HG02610 (cell line): Measurements from ENCODE around the gene OPN4.

Experiments
- ATAC-seq: cut with Tn5 transposase; IDR thresholded peaks from one replicate; pipeline ENCODE4 v1.9.1; 2021; ENCODE audit warnings: mild to moderate bottlenecking, moderate library complexity; ENCODE audit not compliant: unreplicated experiment

The OPN4 gene

DNA sequence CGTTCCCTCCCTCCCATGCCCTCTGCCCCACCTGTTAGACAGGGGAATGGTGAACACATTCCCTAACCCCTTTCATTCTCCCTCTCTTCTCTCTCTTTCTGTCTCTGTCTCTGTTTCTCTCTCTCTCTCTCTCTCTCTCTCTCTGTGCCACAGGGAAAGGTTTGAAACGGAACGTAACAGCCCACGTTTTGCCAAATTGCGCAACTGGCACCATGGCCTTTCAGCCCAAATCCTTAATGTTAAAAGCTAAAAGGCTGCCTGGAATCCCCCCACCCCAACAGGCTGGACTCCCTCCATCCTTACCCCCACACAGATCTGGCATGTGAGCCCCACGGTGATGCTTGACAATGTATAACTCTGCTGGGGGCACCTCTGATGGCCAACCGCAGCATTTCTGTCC lies 44.8 kb downstream of the OPN4 start:
- no peak for ATAC-seq

DNA sequence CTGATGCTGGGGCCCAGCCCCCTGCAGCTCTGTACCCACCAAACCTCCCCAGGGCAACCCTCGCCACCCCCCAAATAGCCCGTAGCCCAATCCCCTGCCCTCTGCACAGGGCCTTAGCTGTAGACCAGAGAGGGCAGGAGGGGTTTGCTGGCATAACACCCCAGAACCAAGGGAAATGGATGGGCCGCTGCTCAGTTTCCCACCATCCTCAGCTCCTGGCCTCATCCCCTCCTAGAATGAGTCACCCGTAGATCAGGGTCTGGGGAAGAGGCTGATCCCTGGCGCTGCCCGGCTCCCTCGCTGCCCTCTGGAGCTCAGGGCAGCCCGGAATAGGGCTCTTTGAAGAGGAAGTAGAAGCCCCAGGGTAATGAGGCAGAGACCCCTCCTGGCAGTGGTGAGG lies 45.2 kb downstream of the OPN4 start:
- ATAC-seq = no peak

DNA sequence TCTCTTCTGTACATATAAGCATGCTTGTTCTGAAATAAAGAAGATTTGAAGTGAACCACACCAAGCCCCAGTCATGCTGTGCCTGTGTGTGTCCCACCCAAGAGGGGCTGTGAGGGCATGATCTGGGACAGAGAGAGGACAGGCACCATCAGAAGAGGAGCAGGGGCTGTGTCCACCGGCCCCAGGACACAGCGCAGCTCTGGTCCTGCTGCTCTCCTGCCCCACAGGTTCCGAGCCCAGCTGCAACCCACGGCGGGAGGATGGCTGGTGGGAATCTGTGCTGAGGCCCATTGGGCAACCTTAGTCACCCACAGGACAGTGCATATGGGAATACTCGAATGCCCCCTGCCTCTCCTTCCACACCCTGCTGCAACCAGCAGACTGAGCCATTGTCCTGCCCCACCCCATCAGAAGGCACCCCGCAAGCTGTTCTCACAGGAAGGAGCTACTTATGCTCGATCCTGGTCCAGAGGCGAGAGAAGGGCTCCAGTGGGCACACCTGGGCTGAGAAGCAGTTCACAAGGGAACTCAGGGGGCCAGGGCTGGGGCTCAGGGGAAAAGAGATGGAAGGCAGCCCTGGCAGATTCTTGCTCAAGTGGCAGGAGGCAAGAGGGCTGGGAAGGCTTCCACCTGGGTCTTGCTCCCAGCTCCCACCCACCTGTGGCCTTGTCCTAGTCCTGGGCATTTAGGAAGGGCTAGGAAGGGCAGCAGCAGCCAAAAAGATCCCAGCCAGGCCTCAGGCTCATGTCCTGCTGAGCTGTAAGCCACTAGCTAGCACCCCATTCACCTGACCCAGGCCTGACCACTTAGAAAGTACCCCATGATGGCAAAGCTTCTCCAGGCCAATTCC lies 45.9 kb downstream of the OPN4 start:
- ATAC-seq = no peak

DNA sequence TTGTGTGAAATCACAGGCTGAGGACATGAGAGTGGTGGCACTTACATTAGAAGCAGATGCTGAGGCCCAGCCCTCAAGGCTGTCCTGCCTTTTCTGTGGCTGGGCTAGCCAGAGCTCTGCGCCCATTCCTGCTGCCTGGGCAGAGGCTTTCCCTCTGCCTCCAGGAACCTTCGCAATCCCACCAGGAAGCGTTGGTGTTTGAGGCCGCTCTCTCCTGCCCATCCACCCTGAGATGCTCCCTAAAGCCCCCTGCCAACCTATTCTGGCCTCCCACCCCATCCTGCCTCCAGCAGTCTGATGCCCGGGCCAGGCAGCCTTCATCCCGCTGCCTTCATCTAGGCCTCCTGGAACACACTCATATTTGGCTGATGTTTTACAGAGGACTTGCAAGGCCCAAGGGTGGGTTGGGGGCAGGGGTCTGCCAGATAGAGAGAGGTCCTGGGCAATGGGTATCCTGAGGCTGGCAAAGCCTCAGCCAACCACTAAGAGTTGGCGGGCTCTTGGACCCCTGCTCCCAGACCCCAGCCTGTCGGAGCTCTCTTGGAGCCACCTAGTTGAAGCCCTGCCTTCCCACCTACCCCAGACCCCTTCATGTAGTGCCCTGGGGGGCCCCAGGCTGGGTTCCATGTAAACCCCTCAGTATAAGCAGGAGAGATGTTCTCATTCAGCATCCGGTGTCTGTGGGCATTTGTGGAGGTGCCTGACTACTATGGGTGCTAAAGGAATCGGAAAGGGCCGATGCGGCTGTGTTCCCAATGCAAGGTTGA lies 46.7 kb downstream of the OPN4 start:
- no peak for ATAC-seq

DNA sequence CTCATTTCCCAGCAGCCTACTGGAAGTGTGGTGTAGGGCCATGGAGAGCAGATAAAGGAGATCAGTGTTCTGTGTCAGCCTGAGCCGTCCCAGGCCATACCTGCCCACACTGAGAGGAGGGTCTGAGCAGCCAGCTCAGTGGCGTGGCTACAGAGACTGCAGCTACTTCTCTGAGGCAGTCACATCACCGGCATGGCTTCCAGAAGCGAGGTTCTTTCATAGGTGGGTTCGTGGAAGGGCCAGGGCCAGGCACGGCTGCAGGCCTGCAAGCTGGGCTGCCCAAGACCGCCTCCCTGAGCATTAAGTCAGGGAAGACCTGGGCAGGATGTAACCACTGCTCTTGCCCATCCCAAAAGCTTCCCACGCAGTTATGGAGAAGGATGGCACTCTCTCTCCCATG lies 48.8 kb downstream of the OPN4 start:
- no peak for ATAC-seq

DNA sequence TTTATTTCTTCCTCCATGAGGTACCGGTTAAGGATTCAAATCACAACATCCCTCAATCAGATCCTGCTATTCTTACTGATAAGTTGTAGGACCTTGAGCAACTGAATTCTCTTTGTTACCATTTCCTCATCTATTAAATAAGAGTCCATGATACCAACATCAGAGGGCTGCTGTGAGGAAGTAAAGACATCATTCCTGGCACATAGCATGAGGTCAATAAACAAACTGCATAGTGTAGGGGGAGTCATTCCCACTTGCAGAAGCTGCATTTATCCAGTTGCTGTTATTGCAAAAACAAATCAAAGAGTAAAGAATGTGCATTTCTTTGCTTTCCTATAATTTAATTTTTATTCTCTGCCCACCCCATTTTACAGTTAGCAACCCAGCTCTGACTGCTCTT lies 50.8 kb downstream of the OPN4 start:
- ATAC-seq = no peak

DNA sequence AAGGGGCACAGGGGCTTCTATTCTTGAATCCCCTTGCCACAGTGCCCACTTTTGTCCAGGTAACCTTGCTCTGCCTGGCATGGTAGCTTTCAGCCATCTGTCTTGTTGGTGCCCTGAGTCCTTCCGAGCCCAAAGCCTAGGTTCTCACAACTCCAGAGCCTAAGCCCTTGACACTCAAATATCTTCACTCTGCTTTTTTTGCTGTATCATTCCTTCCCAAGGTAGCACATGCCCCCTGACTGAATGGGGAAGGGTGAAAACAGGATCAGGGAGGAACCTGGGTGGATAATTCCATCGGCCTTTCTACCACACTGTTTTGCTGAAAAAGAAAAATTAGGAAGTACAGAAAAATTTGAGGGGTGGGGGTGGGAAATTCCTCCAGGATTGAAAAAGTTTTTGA lies 51.6 kb downstream of the OPN4 start:
- no peak for ATAC-seq

DNA sequence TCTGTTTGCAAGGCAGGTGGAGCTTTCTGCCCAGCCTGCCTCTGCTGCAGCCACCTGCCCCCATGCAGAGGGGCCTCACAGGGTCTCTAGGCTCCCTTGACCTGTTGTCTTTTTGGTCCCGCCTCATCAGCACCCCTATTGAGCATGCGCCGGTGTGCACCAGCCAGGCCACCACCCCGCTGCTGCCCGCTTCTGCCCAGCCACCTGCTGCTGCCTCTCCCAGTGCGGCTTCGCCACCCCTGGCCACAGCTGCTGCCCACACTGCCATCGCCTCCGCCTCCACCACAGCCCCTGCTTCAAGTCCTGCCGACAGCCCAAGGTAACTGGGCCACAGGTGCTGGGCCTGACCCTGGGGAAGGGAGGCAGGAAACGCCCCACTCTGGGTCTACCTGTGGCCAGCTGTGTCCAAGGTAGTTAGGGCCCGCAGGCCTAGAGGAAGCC lies 52.1 kb downstream of the OPN4 start:
- ATAC-seq = no peak

DNA sequence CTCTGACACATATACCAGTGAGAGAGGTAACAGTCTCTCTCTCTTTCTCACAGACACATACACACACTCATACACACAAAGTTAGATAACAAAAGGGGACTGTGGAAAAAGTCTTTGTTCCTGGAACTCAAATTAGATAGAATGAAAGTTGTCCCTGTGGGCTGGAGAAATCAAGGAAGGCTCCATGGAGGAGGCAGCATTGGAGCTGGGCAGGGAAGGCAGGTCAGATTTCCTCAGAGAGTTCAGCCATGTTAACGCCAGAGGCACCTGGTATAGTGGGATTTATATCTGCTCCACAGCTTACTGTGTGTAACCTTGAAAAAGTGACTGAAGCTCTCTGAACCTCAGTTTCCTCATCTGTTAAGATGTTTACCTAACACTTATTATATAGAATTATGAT lies 52.6 kb downstream of the OPN4 start:
- no peak for ATAC-seq

DNA sequence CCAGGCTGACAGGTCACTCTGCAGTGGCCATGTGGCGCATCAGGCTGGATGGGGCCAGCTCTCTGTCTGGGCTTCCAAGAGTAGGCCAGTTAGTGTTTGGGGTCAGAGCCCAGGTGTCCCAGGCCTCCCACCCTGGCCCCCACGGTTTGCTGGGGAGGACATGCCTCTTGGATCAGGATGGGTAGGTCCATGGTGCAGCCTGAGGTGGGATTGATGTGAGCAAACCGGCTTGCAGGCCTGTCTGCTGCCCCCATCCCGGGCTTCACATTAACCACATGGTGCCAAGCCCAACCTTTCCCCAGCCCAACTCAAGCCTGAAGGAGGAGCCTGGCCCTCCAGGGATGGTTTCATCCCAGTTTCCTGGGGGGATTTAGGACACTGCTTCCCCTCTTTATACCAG lies 53.2 kb downstream of the OPN4 start:
- ATAC-seq = no peak

DNA sequence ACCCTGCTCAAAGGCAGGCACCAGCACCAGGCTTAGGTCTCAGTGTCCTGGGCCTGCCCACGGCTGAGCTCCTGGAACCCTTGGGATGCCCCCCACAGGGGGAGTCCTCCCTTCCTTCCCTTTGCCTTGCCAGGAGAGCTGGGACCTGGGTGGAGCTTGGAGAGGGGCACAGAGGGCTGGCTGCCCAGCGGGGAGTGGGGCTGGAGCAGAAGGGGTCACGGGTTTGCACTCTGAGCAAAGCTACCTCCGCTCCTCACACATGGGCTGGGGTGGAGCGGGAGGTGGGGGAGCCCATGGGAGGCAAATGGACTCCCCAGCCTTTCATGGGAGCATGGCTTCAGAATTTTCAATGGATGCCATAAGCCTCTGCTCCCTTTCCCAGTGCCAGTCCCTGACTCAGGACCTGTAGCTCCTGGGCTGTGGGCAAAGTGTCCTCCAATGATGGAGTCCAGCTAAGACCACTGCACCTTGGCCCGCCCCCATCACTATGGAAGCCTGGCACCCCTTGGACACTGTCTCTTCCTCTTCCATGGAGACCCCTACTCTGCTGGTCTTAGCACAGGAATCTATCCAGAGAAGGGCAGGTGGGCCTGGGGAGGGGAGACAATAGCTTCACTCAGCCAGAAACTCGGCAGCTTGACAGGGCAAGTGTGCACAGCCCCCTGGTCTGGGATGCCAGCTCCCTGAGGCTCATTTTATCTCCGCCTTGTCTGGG lies 53.9 kb downstream of the OPN4 start:
- ATAC-seq = no peak

DNA sequence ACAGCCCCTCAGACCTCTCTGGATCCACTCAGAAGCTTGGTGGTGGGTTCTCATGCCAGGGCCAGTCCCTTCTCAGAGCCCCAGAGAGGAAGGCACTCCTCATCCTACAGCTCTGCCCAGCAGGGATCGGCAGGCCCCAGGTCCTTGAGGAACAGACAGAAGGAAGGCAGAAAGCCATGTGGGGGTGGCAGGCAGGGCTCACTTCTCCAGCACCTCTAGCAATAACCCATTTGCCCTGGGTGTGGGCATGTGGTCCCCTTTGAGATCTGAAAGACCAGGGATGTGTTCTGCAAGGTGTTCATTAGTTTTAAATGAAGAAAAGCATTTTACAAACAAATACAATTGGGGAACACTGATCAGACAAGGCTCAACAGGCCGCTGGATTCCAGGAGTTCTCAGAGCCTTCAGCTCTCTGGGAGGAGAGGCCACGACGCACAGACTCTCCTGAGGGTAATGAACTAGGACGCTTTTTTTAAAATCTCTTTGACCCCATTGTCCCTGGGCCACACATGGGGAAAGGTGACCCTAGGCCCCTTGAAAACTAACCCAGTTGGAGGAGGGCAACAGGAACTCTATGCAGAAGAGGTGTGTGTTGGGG lies 54.5 kb downstream of the OPN4 start:
- ATAC-seq = no peak

DNA sequence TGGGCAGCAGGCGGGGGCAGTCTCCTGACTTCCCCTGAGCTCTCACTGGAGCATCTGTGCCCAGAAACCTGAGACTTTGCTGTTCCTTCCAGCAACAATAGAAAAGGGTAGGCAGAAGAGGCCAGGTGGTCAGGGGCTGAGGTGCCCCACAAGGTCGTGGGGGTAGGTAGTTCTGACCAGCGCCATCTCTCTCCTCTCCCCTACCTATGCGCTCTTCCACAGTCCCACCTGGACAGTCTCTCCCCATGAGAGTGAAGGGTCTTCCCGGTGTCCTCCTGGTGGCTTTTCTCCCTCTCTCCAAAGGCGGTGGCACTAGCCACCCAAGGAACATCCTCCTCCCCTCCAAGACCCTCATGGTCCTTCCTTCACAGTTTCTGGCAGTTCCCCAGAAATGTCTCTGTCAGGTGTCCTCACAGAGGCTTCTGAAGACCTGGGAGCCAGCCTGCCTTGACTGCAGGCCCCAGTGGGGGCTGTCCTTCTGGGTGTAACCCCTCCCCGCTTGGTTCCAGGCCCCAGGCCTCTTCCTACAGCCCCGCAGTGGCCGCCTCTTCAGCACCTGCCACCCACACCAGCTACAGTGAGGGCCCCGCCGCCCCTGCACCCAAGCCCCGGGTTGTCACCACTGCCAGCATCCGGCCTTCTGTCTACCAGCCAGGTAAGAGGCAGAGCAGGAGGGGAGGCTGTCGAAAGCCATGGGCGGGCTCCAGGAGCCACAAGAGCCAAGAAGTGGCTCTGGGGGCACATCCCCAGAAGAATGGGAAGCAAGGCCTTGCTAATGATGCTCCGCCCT lies 55.2 kb downstream of the OPN4 start:
- no peak for ATAC-seq

DNA sequence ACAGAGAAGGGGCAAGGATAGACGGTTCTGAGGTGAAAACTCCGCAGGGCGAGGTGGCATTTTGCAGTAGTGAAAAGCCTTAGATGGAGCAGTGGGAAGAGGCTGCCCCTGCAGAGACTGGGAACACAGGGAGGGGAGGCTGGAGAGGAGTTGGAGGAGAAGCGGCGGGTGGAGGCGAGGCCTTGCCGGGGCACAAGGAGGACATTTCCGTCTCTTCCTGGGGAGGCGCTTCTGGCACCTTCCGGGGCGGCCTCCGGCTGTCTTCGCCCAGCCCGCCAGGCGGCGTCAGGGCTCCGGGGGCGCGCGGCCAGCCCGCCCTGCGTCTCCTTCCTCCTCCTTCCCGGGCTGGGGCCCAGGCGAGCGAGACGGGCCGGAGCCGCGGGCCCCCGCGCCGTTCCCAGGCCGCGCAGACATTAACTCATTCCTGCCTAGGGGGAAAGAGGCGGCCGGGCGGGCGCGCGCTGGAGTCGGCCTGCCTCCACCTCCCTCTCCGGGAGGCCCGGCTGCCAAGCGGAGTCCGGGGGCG lies 56.7 kb downstream of the OPN4 start:
- ATAC-seq = peak; percentile 90

DNA sequence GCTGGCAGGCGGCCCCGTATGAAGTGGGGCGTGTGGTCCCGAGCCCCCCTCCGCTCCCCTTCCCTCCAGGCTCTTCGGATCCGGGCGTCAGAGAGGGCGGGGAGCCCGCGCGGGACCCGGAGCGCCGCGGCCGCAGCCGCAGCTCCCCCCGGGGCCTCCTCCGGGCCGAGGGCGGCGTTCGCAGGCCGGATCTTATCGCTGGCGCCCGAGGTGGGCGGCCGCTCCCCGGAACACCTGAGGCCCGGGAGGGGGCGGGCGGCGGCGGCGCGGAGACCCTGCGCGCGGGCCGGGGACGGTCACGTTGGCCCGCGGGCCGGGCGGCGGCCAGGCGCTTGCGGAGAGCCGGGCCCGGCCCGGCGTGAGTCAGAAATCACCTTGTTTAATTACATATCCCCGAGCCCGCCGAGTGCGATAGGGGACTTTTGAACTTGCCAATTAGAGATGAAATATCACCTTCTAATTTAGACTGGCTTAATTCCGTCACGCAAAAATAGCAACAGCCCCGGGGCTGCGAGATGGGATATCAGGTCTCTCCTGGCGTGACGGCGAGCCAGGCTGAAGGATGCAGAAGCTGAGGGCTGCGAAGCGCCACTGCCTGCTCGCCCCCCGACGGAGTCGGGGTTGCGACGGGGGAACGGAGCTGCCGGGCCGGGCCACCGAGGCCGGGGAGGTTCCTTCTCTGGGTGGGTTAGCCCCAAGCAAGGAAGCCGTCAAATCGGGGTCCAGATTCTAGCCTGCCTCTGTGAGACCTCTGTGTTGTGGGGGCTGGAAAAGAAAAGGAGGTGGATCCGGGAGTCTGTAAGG lies 57.4 kb downstream of the OPN4 start:
- ATAC-seq = peak; percentile 40

DNA sequence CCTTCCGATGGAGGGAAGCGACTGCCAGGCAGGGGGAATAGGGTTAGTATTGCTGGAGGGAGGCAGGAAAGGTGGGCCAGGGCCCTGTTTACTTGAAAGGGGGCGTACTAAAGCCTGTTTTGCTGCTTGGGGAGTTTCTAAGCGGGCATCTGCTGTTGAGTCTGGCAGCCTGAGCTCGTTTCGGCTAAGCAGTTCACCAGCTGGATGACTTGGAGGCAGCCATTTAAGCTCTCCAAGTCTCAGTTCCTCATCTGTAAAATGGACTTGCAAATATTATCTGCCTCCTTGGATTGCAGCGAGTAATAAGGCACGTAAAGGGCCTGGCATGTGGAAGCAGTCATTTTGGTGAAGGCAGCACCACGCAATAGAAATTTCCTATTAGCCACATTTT lies 58.0 kb downstream of the OPN4 start:
- ATAC-seq = peak; percentile 12

DNA sequence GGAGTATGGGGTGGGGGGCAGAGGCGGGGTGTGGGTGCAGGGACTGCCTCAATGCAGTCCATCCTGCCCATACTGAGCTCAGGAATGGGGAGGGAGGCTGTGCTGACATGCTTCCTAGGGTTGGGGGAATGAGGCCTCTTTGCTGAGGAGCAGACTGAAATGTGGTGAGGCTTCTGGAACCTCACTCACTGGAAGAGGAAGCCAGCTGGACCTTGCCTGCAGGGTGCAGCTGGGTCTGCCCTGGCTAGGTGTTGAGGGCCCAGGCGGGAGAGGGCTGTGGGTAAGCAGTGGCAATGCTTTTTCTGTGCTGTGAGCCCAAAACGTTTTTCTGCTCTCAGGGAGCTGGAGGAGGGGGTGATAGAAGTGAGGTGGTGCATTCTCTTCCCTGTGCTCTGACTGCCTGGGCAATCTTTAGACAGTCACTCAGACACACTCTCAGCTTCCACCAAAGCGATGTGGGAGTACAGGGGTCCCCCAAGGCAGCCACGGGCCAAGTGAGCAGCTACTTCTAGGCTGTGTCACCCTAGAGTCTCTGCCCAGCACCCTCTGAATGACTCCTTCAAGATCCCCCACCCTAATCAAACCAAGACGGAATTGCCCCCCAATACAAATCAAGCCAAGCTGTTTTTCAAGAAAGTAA lies 60.9 kb downstream of the OPN4 start:
- no peak for ATAC-seq

DNA sequence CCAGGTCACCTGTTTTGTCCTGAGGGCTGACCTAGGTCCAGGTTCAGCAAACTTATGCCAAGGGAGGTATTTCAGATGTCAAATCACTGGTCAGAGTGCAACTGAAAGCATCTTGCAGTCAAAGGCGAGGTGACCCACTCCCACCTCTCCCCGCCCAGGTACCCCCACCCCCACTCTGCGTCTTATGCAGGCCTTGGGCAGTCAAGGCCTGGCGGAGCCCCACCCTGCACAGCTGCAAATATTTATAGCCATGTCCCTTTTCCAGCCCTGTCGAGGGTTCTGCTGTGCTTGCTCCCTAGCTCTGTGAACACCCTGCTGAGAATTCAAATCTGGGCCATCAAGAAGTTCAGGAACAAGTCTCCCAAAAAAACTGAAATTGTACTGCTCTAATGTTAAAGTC lies 61.5 kb downstream of the OPN4 start:
- ATAC-seq = no peak
